GM12872 (cell line): ENCODE results near the gene HMX3.

Source experiments
- CTCF ChIP-seq: IDR thresholded peaks from 3 replicates; pipeline ENCODE4 v1.5.1; 2011; ENCODE audit warnings: low read depth, mild to moderate bottlenecking, low read length, moderate library complexity; ENCODE audit not compliant: insufficient read depth

HMX3 gene

GRCh38 chr10:123135415-123136141 is at the start of gene HMX3:
TSS of gene HMX3 (plus strand) at chr10:123135970. CDS start at chr10:123136051, 81 bp downstream.
- TF ChIP-seq CTCF = no peak

- TF ChIP-seq CTCF = no peak
Measured at GRCh38 chr10:123086281-123086680, 49.5 kb upstream of the HMX3 start.

- TF ChIP-seq CTCF = no peak
Measured at GRCh38 chr10:123087348-123087747, 48.4 kb upstream of the HMX3 start.

GRCh38 chr10:123087786-123088185 is 48.0 kb upstream of the HMX3 start:
- TF ChIP-seq CTCF = no peak

GRCh38 chr10:123092635-123093414 is 42.9 kb upstream of the HMX3 start:
- no peak for TF ChIP-seq CTCF

- TF ChIP-seq CTCF = no peak
Measured at GRCh38 chr10:123093489-123093888, 42.3 kb upstream of the HMX3 start.

GRCh38 chr10:123096452-123096851 is 39.3 kb upstream of the HMX3 start:
- no peak for TF ChIP-seq CTCF
